HepG2 (cell line): ENCODE measurements around the gene PDE2A. TPM values are rescaled to one million over a fixed set of nuclear protein-coding genes. Genes with fewer than 3 reads are reported as not detected.

ENCODE experiments used
- ATAC-seq: fragments of 200-7000 bp; cut with Tn5 transposase; 3 replicates; pipeline ENCODE4 v1.9.1; 2020; ENCODE audit warnings: mild to moderate bottlenecking, moderate library complexity
- BruUV-seq: library from RNA; stranded (reverse); fragments of 400-500 nt; replicated peaks from 2 replicates; lab custom pipeline; 2021; lab: Mats Ljungman, UMichigan
- CTCF ChIA-PET: fragments of 300-600 bp; formaldehyde crosslinking; extraction: SDS; loops from one replicate; lab custom pipeline; 2021; ENCODE audit warnings: low total read pairs, inconsistent platforms, low intra/inter-chr PET ratio; lab: Yijun Ruan, JAX
- POLR2A ChIA-PET: fragments of 350-600 bp; sonication (Branson Sonifier 250); formaldehyde crosslinking; loops from one replicate; lab custom pipeline; 2020; ENCODE audit warnings: antibody characterized with exemption, inconsistent platforms; lab: Yijun Ruan, JAX
- DNase-seq: peaks from one replicate; pipeline ENCODE4 v3.0.0-alpha.2; 2015; ENCODE audit warnings: low spot score
- FAIRE-seq: peaks from 3 replicates; lab custom pipeline; 2011; peaks lifted over from hg19 to GRCh38; lab: Jason Lieb, UNC
- H2AFZ ChIP-seq: one replicate; pipeline ENCODE4 v1.6.1; 2011; ENCODE audit warnings: low read length, inconsistent platforms
- H3K27ac ChIP-seq: fragments of 300-600 bp; 3 replicates; pipeline ENCODE4 v1.8.0; 2011; ENCODE audit warnings: mixed run types, mild to moderate bottlenecking, mixed read lengths, low read length, inconsistent platforms; ENCODE audit not compliant: insufficient read depth; ENCODE audit errors: extremely low read length
- H3K27me3 ChIP-seq, 2 experiments: fragments of 200-600 bp in 1 of 2; 2 replicates in 1 of 2; 3 replicates in 1 of 2; pipeline versions ENCODE4 v1.6.0 to v1.8.0; 2011; ENCODE audit warnings: low read length in 2 of 2, mild to moderate bottlenecking in 2 of 2, moderate library complexity in 2 of 2, inconsistent platforms in 1 of 2; ENCODE audit not compliant: insufficient read depth in 2 of 2, control insufficient read depth in 1 of 2
- H3K36me3 ChIP-seq, 2 experiments: fragments of 200-600 bp in 1 of 2; replicated peaks in 1 of 2; 2 replicates in 1 of 2; 3 replicates in 1 of 2; pipeline versions ENCODE4 v1.5.1 to v1.8.0; 2011; ENCODE audit warnings: low read length in 2 of 2, inconsistent platforms in 1 of 2; ENCODE audit not compliant: insufficient read depth in 2 of 2, control insufficient read depth in 1 of 2
- H3K4me1 ChIP-seq: 2 replicates; pipeline ENCODE4 v1.5.1; 2012; ENCODE audit warnings: low read length, inconsistent platforms; ENCODE audit not compliant: insufficient read depth
- H3K4me2 ChIP-seq: 2 replicates; pipeline ENCODE4 v1.6.0; 2011; ENCODE audit warnings: low read depth, low read length, inconsistent platforms
- H3K4me3 ChIP-seq, 3 experiments: fragments of 200-600 bp in 1 of 3; sonication (generic), shearing (Covaris generic) in 1 of 3; replicated peaks in 1 of 3; 2 replicates each; pipeline ENCODE4 v1.5.1; 2011 to 2016; ENCODE audit warnings: low read length in 3 of 3, inconsistent platforms in 2 of 3, low read depth in 2 of 3, mild to moderate bottlenecking in 2 of 3, control low read depth in 1 of 3, mixed read lengths in 1 of 3; ENCODE audit not compliant: insufficient read depth in 1 of 3
- H3K79me2 ChIP-seq: one replicate; pipeline ENCODE4 v1.6.1; 2011; ENCODE audit warnings: low read length, inconsistent platforms; ENCODE audit not compliant: insufficient read depth
- H3K9ac ChIP-seq: 2 replicates; pipeline ENCODE4 v1.6.0; 2011; ENCODE audit warnings: mild to moderate bottlenecking, low read depth, low read length, inconsistent platforms; ENCODE audit not compliant: insufficient read depth
- H3K9me3 ChIP-seq: 2 replicates; pipeline ENCODE4 v1.5.1; 2012; ENCODE audit warnings: mild to moderate bottlenecking, low read length
- H4K20me1 ChIP-seq: 2 replicates; pipeline ENCODE4 v1.6.0; 2011; ENCODE audit warnings: inconsistent platforms, mild to moderate bottlenecking, low read length, moderate library complexity; ENCODE audit not compliant: insufficient read depth
- AGO1 ChIP-seq: fragments of 200-400 bp; formaldehyde crosslinking; IDR thresholded peaks from 2 replicates; pipeline ENCODE4 v1.6.1; 2017; ENCODE audit warnings: mild to moderate bottlenecking, low read depth, low read length, moderate library complexity; ENCODE audit not compliant: poor library complexity, severe bottlenecking
- CEBPG ChIP-seq: IDR thresholded peaks from 2 replicates; pipeline ENCODE4 v1.6.1; 2016
- FOXK2 ChIP-seq: fragments of 450-650 bp; IDR thresholded peaks from 2 replicates; pipeline ENCODE4 v1.6.1; 2016
- HNRNPH1 ChIP-seq: fragments of 200-400 bp; formaldehyde crosslinking; optimal IDR thresholded peaks from 2 replicates; pipeline ENCODE3; 2017; ENCODE audit warnings: mild to moderate bottlenecking, low read depth, low read length
- HNRNPLL ChIP-seq: fragments of 200-400 bp; formaldehyde crosslinking; IDR thresholded peaks from 2 replicates; pipeline ENCODE4 v1.6.1; 2017; ENCODE audit warnings: mild to moderate bottlenecking, low read depth, low read length; ENCODE audit not compliant: poor library complexity, severe bottlenecking
- HOXD1 ChIP-seq: sonication (generic); formaldehyde crosslinking; IDR thresholded peaks from 2 replicates; pipeline ENCODE4 v1.5.0; 2020; ENCODE audit warnings: missing genetic modification reagents
- KDM1A ChIP-seq: IDR thresholded peaks from 2 replicates; pipeline ENCODE4 v1.6.1; 2016; ENCODE audit warnings: missing compliant biosample characterization
- MBD4 ChIP-seq: IDR thresholded peaks from 2 replicates; pipeline ENCODE4 v1.6.1; 2012; ENCODE audit warnings: low read length, inconsistent platforms, borderline replicate concordance
- NFIB ChIP-seq: sonication (generic); formaldehyde crosslinking; IDR thresholded peaks from 2 replicates; pipeline ENCODE4 v1.9.0; 2021; ENCODE audit warnings: missing genetic modification reagents, mild to moderate bottlenecking, borderline replicate concordance
- REXO4 ChIP-seq: sonication (generic); formaldehyde crosslinking; IDR thresholded peaks from 2 replicates; pipeline ENCODE4 v1.8.0; 2022; ENCODE audit warnings: missing genetic modification reagents, mild to moderate bottlenecking, borderline replicate concordance
- RORA ChIP-seq: sonication (generic); formaldehyde crosslinking; IDR thresholded peaks from 2 replicates; pipeline ENCODE4 v1.5.0; 2020; ENCODE audit warnings: mild to moderate bottlenecking, missing genetic modification reagents, moderate library complexity
- SIX1 ChIP-seq: sonication (generic); formaldehyde crosslinking; IDR thresholded peaks from 2 replicates; pipeline ENCODE4 v1.4.0; 2020; ENCODE audit warnings: missing genetic modification reagents, borderline replicate concordance
- ZNF234 ChIP-seq: sonication (generic); formaldehyde crosslinking; conservative IDR thresholded peaks from 2 replicates; pipeline ENCODE4 v1.5.1; 2020; ENCODE audit warnings: mild to moderate bottlenecking, missing genetic modification reagents
- ZNF317 ChIP-seq: sonication (generic); formaldehyde crosslinking; IDR thresholded peaks from 2 replicates; pipeline ENCODE4 v1.5.0; 2020; ENCODE audit warnings: mild to moderate bottlenecking, missing genetic modification reagents
- ZNF431 ChIP-seq: sonication (generic); formaldehyde crosslinking; IDR thresholded peaks from 2 replicates; pipeline ENCODE4 v1.9.0; 2022; ENCODE audit warnings: missing genetic modification reagents, low read depth, mild to moderate bottlenecking, borderline replicate concordance
- WGBS: methylation state at CpG from one replicate; pipeline ENCODE4 v1.1.6; 2017; ENCODE audit warnings: low lambda C conversion rate; 5-methylcytosine and 5-hydroxymethylcytosine counted together
- in situ Hi-C: cut with HindIII; loops from 2 replicates; pipeline ENCODE4 v1.10.0; 2017; ENCODE audit warnings: low pct_unique_long_range_greater_than_20kb; ENCODE audit not compliant: extremely low pct_ligation_motif_present
- intact Hi-C: fragments of 100-400 bp; cut with micrococcal nuclease; formaldehyde crosslinking; loops from one replicate; pipeline ENCODE4 v1.10.0; 2022; ENCODE audit not compliant: unreplicated experiment
- polyA plus RNA-seq, 8 experiments: library from polyadenylated mRNA; depleted of rRNA in 3 of 8; stranded (reverse) in 7 of 8; unstranded in 1 of 8; fragments of >200 nt; fragmentation: Illumina TruSeq in 4 of 8; extraction: Trizol in 4 of 8; gene quantifications; 2 replicates each; pipeline versions ENCODE4 v1.2.1 to v1.2.3, GENCODE V29; 2011 to 2016; ENCODE audit warnings: low read depth in 4 of 8, missing spikeins in 1 of 8, mixed read lengths in 1 of 8; ENCODE audit not compliant: insufficient read depth in 1 of 8
- total RNA-seq, 5 experiments: library from RNA; depleted of rRNA; stranded (reverse); fragments of >200 nt; fragmentation: Illumina TruSeq; extraction: Trizol; gene quantifications; 2 replicates each; pipeline ENCODE4 v1.2.3, GENCODE V29; 2016; ENCODE audit warnings: low read depth in 1 of 5
- TF ChIP-seq, protein P1 (sequence below): IDR thresholded peaks from 2 replicates; pipeline ENCODE4 v1.6.1; 2018; ENCODE audit warnings: missing genetic modification reagents
- TF ChIP-seq, protein P2 (sequence below): sonication (generic); formaldehyde crosslinking; IDR thresholded peaks from 2 replicates; pipeline ENCODE4 v1.8.1; 2023; ENCODE audit warnings: missing genetic modification reagents, inconsistent platforms, borderline replicate concordance

PDE2A gene
- total and polyA plus RNA-seq, 2 of the 13 experiments (the other 11 are each of a cell fraction or from before 2014, with no cell fraction given): 3.1 TPM; not detected in 1

- no peaks in the 10 kb centered on the region for H3K4me1 ChIP-seq
- H3K4me3 ChIP-seq: no peak overlapping the region
- POLR2A ChIA-PET: no interaction called here
- peaks cover 10 to 58% of the 10 kb centered on the region in 2 experiments for H3K27me3 ChIP-seq
- no peaks in the 10 kb centered on the region for H3K9me3 ChIP-seq
- no peak overlapping the region for H2AFZ ChIP-seq
- intact Hi-C loops: no loop called here
- no peak overlapping the region for H3K27ac ChIP-seq
- no TSS peak for BruUV-seq
- in situ Hi-C loops: no loop called here
- WGBS: 50% methylated on average over 25 of the region's 59 CpGs
- CTCF ChIA-PET: no interaction called here
- TF ChIP-seq SIX1 (no peak), AGO1 (no peak), CEBPG (CRISPR knock-in tag) (no peak), HNRNPH1 (no peak), ZNF431 (no peak), RORA (no peak), HNRNPLL (no peak), ZNF317 (no peak), FOXK2 (no peak), ZNF234 (no peak), HOXD1 (CRISPR knock-in tag) (no peak), KDM1A (no peak), MBD4 (no peak), NFIB (no peak), REXO4 (no peak)
- TF ChIP-seq, protein P1, sequence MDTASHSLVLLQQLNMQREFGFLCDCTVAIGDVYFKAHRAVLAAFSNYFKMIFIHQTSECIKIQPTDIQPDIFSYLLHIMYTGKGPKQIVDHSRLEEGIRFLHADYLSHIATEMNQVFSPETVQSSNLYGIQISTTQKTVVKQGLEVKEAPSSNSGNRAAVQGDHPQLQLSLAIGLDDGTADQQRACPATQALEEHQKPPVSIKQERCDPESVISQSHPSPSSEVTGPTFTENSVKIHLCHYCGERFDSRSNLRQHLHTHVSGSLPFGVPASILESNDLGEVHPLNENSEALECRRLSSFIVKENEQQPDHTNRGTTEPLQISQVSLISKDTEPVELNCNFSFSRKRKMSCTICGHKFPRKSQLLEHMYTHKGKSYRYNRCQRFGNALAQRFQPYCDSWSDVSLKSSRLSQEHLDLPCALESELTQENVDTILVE (CRISPR knock-in tag): no peak
- TF ChIP-seq, protein P2, sequence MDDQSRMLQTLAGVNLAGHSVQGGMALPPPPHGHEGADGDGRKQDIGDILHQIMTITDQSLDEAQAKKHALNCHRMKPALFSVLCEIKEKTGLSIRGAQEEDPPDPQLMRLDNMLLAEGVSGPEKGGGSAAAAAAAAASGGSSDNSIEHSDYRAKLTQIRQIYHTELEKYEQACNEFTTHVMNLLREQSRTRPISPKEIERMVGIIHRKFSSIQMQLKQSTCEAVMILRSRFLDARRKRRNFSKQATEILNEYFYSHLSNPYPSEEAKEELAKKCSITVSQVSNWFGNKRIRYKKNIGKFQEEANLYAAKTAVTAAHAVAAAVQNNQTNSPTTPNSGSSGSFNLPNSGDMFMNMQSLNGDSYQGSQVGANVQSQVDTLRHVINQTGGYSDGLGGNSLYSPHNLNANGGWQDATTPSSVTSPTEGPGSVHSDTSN (CRISPR knock-in tag): no peak
- no peak overlapping the region for H3K4me2 ChIP-seq
- H4K20me1 ChIP-seq: 0 out of 2 replicates have a peak, but pooled peaks cover 3% of the 10 kb centered on the region
- DNase-seq (no peak), ATAC-seq (no peak), FAIRE-seq (no peak)
- no peak overlapping the region for H3K9ac ChIP-seq
- no peaks in the 10 kb centered on the region for H3K79me2 ChIP-seq
- H3K36me3 ChIP-seq: no peaks in the 10 kb centered on the region
These were observed 89.8 kb downstream of the PDE2A start for GRCh38 chr11:72584293-72584938.
